Liver (tissue), 9 donors: ENCODE measurements around the gene FITM1. TPM values are rescaled to one million over a fixed set of nuclear protein-coding genes. Genes with fewer than 3 reads are reported as not detected.
A peak's percentile ranks its signal among the peaks of the same experiment; 100 is the strongest.

Source experiments
- DNase-seq: peaks from one replicate; pipeline ENCODE4 v3.0.0-alpha.2; 2017; ENCODE audit warnings: low spot score
- H3K27ac ChIP-seq, 2 donors: one replicate each; pipeline ENCODE4 v1.7.0; 2013; ENCODE audit warnings: inconsistent platforms in 2 of 2, low read length in 2 of 2, control low read depth in 1 of 2, low read depth in 1 of 2, mild to moderate bottlenecking in 1 of 2
- H3K27me3 ChIP-seq, 4 donors: one replicate each; pipeline versions ENCODE4 v1.6.1 to v1.7.0; 2013; ENCODE audit warnings: low read length in 3 of 4, inconsistent platforms in 1 of 4, mild to moderate bottlenecking in 1 of 4, moderate library complexity in 1 of 4; ENCODE audit not compliant: control insufficient read depth in 4 of 4, insufficient read depth in 4 of 4
- H3K36me3 ChIP-seq, 4 donors: one replicate each; pipeline versions ENCODE4 v1.6.1 to v1.7.0; 2013; ENCODE audit warnings: low read length in 3 of 4, mild to moderate bottlenecking in 3 of 4, low read depth in 1 of 4, moderate library complexity in 1 of 4; ENCODE audit not compliant: control insufficient read depth in 4 of 4, insufficient read depth in 3 of 4
- H3K4me1 ChIP-seq, 4 donors: one replicate each; pipeline versions ENCODE4 v1.6.1 to v1.7.0; 2013; ENCODE audit warnings: low read length in 3 of 4, mild to moderate bottlenecking in 3 of 4, moderate library complexity in 1 of 4; ENCODE audit not compliant: control insufficient read depth in 4 of 4, insufficient read depth in 4 of 4
- H3K4me3 ChIP-seq, 3 donors: one replicate each; pipeline versions ENCODE4 v1.6.1 to v1.7.0; 2013; ENCODE audit warnings: low read length in 3 of 3, control low read depth in 1 of 3, low read depth in 1 of 3, mild to moderate bottlenecking in 1 of 3
- H3K9ac ChIP-seq, 2 donors: one replicate each; pipeline ENCODE4 v1.7.0; 2013; ENCODE audit warnings: low read length in 2 of 2, mild to moderate bottlenecking in 2 of 2, moderate library complexity in 2 of 2, control low read depth in 1 of 2, low read depth in 1 of 2
- H3K9me3 ChIP-seq, 4 donors: one replicate each; pipeline versions ENCODE4 v1.6.1 to v1.7.0; 2013; ENCODE audit warnings: low read length in 3 of 4; ENCODE audit not compliant: control insufficient read depth in 4 of 4
- ATF3 ChIP-seq: IDR thresholded peaks from 2 replicates; pipeline ENCODE4 v1.6.1; 2016; ENCODE audit warnings: antibody characterized with exemption
- CTCF ChIP-seq: fragments of 150-350 bp; IDR thresholded peaks from 2 replicates; pipeline ENCODE4 v1.5.1; 2017; ENCODE audit warnings: improper control_type of control experiment, low read depth, low read length; ENCODE audit not compliant: missing input control
- EGR1 ChIP-seq, 2 donors: IDR thresholded peaks; 2 replicates each; pipeline ENCODE4 v1.6.1; 2016 to 2018; ENCODE audit warnings: antibody characterized with exemption in 2 of 2, low read depth in 2 of 2
- FOXA1 ChIP-seq: IDR thresholded peaks from 2 replicates; pipeline ENCODE4 v1.6.1; 2016; ENCODE audit warnings: antibody characterized with exemption
- FOXA2 ChIP-seq: IDR thresholded peaks from 2 replicates; pipeline ENCODE4 v1.6.1; 2016; ENCODE audit warnings: antibody characterized with exemption
- HNF4A ChIP-seq, 2 donors: conservative IDR thresholded peaks; 2 replicates each; pipeline ENCODE4 v1.6.1; 2016; ENCODE audit warnings: antibody characterized with exemption in 2 of 2, mild to moderate bottlenecking in 2 of 2
- HNF4G ChIP-seq: IDR thresholded peaks from 2 replicates; pipeline ENCODE4 v1.6.1; 2016; ENCODE audit warnings: antibody characterized with exemption
- JUND ChIP-seq, 2 donors: IDR thresholded peaks; 2 replicates each; pipeline ENCODE4 v1.6.1; 2016; ENCODE audit warnings: antibody characterized with exemption in 2 of 2
- MAX ChIP-seq: IDR thresholded peaks from 2 replicates; pipeline ENCODE4 v1.6.1; 2016; ENCODE audit warnings: antibody characterized with exemption
- NR2F2 ChIP-seq: IDR thresholded peaks from 2 replicates; pipeline ENCODE4 v1.6.1; 2016; ENCODE audit warnings: antibody characterized with exemption
- RAD21 ChIP-seq, 2 donors: IDR thresholded peaks; 2 replicates each; pipeline ENCODE4 v1.6.1; 2016; ENCODE audit warnings: antibody characterized with exemption in 2 of 2, mild to moderate bottlenecking in 2 of 2
- REST ChIP-seq: IDR thresholded peaks from 2 replicates; pipeline ENCODE4 v1.6.1; 2016; ENCODE audit warnings: antibody characterized with exemption, mild to moderate bottlenecking
- RXRA ChIP-seq, 2 donors: IDR thresholded peaks; 2 replicates each; pipeline ENCODE4 v1.6.1; 2017 to 2018; ENCODE audit warnings: antibody characterized with exemption in 2 of 2, mild to moderate bottlenecking in 1 of 2
- SP1 ChIP-seq: IDR thresholded peaks from 2 replicates; pipeline ENCODE4 v1.6.1; 2018; ENCODE audit warnings: antibody characterized with exemption, mild to moderate bottlenecking
- TAF1 ChIP-seq: conservative IDR thresholded peaks from 2 replicates; pipeline ENCODE4 v1.6.1; 2016; ENCODE audit warnings: antibody characterized with exemption, mild to moderate bottlenecking
- YY1 ChIP-seq: IDR thresholded peaks from 2 replicates; pipeline ENCODE4 v1.6.1; 2016; ENCODE audit warnings: antibody characterized with exemption, mild to moderate bottlenecking
- WGBS: extraction: QIAGEN DNeasy Blood & Tissue Kit; methylation state at CpG from one replicate; pipeline ENCODE4 v1.1.7; 2013; 5-methylcytosine and 5-hydroxymethylcytosine counted together
- polyA plus RNA-seq, 2 donors: library from polyadenylated mRNA; stranded (reverse) in 1 of 2; unstranded in 1 of 2; fragments of 200-250 nt in 1 of 2; fragments of >200 nt in 1 of 2; fragmentation: Nextera tagmentation in 1 of 2; extraction: Ambion mirVana in 1 of 2; gene quantifications; one replicate each; pipeline versions ENCODE4 v1.2.1 to v1.2.3, GENCODE V29; 2013 to 2015
- total RNA-seq, 2 donors: library from RNA; depleted of rRNA; stranded (reverse); fragments of >200 nt; gene quantifications; one replicate each; pipeline ENCODE4 v1.2.3, GENCODE V29; 2014
- donor health status: healthy.
- donor health status: healthy.
- donor health status: healthy.
- donor health status: healthy.
- donor health status: healthy.

Gene FITM1
- total and polyA plus RNA-seq, 4 donors, result 1.7 to 16.1 (median 9.1) TPM

GRCh38 chr14:24088095-24088494, 42.4 kb upstream of the FITM1 start:
- no peak overlapping the region for H3K9ac ChIP-seq
- WGBS, result 59% methylated on average over 2 of the region's 2 CpGs
- H3K4me3 ChIP-seq, result no peak overlapping the region
- no peaks in the 10 kb centered on the region for H3K36me3 ChIP-seq
- no peak overlapping the region for H3K27ac ChIP-seq
- DNase-seq, result no peak
- TF ChIP-seq RXRA (IDR thresholded peaks at IDR 0.05) (no peak), NR2F2 (no peak), EGR1 (IDR thresholded peaks at IDR 0.05; ENCODE audit: low read depth in 2 of 2) (no peak), HNF4A (conservative IDR thresholded peaks at IDR 0.05) (no peak), TAF1 (no peak), ATF3 (no peak), HNF4G (no peak), SP1 (no peak), RAD21 (IDR thresholded peaks at IDR 0.05) (no peak), FOXA2 (no peak), CTCF (no peak), YY1 (no peak)
- no peaks in the 10 kb centered on the region for H3K9me3 ChIP-seq
- H3K27me3 ChIP-seq, result no peaks in the 10 kb centered on the region
- H3K4me1 ChIP-seq, result peaks cover 4 to 29% (median 22%) of the 10 kb centered on the region in 4 donors

GRCh38 chr14:24089890-24090289, 40.6 kb upstream of the FITM1 start:
- H3K4me3 ChIP-seq, result no peak overlapping the region
- no peak for DNase-seq
- no peaks in the 10 kb centered on the region for H3K36me3 ChIP-seq
- no peak overlapping the region for H3K9ac ChIP-seq
- 82% methylated on average over 6 of the region's 6 CpGs for WGBS
- no peaks in the 10 kb centered on the region for H3K27me3 ChIP-seq
- peaks cover 8 to 28% (median 23%) of the 10 kb centered on the region in 4 donors for H3K4me1 ChIP-seq
- TF ChIP-seq HNF4G, result no peak
- no peak for TF ChIP-seq RAD21 (IDR thresholded peaks at IDR 0.05)
- no peak for TF ChIP-seq MAX
- no peak for TF ChIP-seq FOXA2
- no peak for TF ChIP-seq HNF4A (conservative IDR thresholded peaks at IDR 0.05)
- no peak for TF ChIP-seq TAF1
- TF ChIP-seq FOXA1, result no peak
- no peak for TF ChIP-seq JUND (IDR thresholded peaks at IDR 0.05)
- H3K9me3 ChIP-seq, result no peaks in the 10 kb centered on the region
- no peak overlapping the region for H3K27ac ChIP-seq

- TF ChIP-seq REST (no peak), HNF4A (conservative IDR thresholded peaks at IDR 0.05) (peak in 1 of 2 donors; percentile 8)
- Histone ChIP-seq H3K36me3 (peaks cover 0 to 3% (median 0%) of the 10 kb centered on the region in 4 donors), H3K4me1 (peaks cover 15 to 47% (median 36%) of the 10 kb centered on the region in 4 donors), H3K4me3 (no peak overlapping the region), H3K9me3 (no peaks in the 10 kb centered on the region), H3K27me3 (no peaks in the 10 kb centered on the region), H3K9ac (no peak overlapping the region), H3K27ac (peak overlapping the region in 1 of 2 donors; percentile 6)
- DNase-seq, result no peak
These were observed 38.4 kb upstream of the FITM1 start for GRCh38 chr14:24092110-24092504.
